ENCODE data around the gene MSRB3.

Gene MSRB3

DNA sequence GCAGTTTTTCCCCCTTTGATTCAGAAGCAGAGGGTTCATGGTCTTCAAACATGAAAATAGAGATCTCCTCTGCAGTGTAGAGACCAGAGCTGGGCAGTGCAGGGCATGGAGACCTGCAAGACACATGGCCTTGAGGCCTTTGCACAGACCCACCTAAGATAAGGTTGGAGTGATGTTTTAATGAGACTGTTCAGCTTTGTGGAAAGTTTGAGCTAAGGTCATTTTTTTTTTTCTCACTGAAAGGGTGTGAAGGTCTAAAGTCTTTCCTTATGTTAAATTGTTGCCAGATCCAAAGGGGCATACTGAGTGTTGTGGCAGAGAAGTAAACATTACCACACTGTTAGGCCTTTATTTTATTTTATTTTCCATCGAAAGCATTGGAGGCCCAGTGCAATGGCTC is 185.1 kb downstream of the MSRB3 start:
- TF ChIP-seq FOXP2 (optimal IDR thresholded peaks at IDR 0.05; ENCODE audit: borderline replicate concordance, extremely low read depth, extremely low read length, insufficient read depth) (no peak), SIN3A (IDR thresholded peaks at IDR 0.05; ENCODE audit: borderline replicate concordance, insufficient read depth, low read length) (no peak), TAF1 (IDR thresholded peaks at IDR 0.05; ENCODE audit: borderline replicate concordance, insufficient read depth, low read length) (no peak), POLR2AphosphoS5 (IDR thresholded peaks at IDR 0.05; ENCODE audit: low read depth, low read length) (no peak)
- TF ChIP-seq, protein P1, sequence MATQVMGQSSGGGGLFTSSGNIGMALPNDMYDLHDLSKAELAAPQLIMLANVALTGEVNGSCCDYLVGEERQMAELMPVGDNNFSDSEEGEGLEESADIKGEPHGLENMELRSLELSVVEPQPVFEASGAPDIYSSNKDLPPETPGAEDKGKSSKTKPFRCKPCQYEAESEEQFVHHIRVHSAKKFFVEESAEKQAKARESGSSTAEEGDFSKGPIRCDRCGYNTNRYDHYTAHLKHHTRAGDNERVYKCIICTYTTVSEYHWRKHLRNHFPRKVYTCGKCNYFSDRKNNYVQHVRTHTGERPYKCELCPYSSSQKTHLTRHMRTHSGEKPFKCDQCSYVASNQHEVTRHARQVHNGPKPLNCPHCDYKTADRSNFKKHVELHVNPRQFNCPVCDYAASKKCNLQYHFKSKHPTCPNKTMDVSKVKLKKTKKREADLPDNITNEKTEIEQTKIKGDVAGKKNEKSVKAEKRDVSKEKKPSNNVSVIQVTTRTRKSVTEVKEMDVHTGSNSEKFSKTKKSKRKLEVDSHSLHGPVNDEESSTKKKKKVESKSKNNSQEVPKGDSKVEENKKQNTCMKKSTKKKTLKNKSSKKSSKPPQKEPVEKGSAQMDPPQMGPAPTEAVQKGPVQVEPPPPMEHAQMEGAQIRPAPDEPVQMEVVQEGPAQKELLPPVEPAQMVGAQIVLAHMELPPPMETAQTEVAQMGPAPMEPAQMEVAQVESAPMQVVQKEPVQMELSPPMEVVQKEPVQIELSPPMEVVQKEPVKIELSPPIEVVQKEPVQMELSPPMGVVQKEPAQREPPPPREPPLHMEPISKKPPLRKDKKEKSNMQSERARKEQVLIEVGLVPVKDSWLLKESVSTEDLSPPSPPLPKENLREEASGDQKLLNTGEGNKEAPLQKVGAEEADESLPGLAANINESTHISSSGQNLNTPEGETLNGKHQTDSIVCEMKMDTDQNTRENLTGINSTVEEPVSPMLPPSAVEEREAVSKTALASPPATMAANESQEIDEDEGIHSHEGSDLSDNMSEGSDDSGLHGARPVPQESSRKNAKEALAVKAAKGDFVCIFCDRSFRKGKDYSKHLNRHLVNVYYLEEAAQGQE (IDR thresholded peaks at IDR 0.05; ENCODE audit: insufficient read depth in 1 of 2, low read depth in 2 of 2, low read length in 2 of 2), result no peak

DNA sequence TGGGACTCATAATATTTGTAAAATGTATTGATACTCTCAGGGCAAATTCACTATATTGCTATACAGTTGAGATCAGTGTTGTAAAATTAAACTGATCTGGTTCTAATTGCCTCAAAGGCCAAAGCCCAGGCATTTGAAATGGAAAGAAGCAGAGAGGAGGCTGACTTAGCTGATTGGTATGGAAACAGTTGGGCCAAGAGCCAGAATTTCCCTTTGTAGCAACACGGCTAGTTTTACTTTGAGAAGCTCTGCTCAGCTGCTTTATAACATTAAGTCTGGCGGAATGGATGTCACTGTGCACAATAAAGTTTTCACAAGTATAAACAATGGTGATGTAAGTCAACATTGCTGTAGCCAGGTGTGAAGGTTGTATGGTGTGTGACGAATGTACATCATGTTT is 186.4 kb downstream of the MSRB3 start:
- TF ChIP-seq SIN3A (IDR thresholded peaks at IDR 0.05; ENCODE audit: borderline replicate concordance, insufficient read depth, low read length) (no peak), POLR2AphosphoS5 (IDR thresholded peaks at IDR 0.05; ENCODE audit: low read depth, low read length) (no peak), FOXP2 (optimal IDR thresholded peaks at IDR 0.05; ENCODE audit: borderline replicate concordance, extremely low read depth, extremely low read length, insufficient read depth) (no peak), TAF1 (IDR thresholded peaks at IDR 0.05; ENCODE audit: borderline replicate concordance, insufficient read depth, low read length) (no peak)
- TF ChIP-seq, protein P1 (IDR thresholded peaks at IDR 0.05; ENCODE audit: insufficient read depth in 1 of 2, low read depth in 2 of 2, low read length in 2 of 2), result no peak

DNA sequence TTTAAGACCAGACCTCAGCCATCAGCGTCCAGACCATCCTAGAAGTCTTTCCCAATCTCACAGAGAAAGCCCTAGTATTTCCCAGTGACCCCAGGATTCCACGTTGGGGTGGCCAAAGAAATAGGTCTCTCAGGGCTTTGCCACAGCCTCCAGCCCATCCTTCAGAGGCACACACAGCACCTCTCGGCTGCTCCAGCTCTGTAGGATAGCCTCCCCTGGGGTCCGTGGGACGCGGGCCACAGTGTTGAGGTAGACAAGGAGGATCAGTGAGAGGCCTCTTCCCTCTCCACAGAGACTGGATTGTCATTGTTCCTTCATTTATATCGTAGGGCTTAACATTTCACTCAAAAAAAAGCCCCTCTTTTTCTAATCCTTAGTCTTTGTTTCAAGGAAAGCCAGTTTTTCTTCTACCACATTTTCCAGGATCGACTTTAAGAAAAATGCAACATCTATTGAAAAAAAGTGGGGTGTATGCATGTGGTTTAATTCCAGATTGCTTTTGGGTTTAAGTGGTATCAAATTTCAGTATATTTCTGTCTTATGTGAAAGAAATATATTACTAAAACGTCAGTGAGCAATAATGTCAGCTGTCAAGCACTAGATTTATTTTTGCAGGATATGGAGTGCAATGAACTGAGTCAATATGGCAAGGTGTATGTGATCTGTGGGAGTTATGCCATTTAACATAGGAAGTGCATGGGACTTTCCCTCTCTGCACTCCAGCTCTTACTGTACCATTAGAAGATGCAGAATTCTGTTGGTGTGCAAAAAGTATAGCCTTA is 187.5 kb downstream of the MSRB3 start:
- TF ChIP-seq, protein P1 (IDR thresholded peaks at IDR 0.05; ENCODE audit: insufficient read depth in 1 of 2, low read depth in 2 of 2, low read length in 2 of 2), result no peak
- TF ChIP-seq SIN3A (IDR thresholded peaks at IDR 0.05; ENCODE audit: borderline replicate concordance, insufficient read depth, low read length) (no peak), FOXP2 (optimal IDR thresholded peaks at IDR 0.05; ENCODE audit: borderline replicate concordance, extremely low read depth, extremely low read length, insufficient read depth) (no peak), POLR2AphosphoS5 (IDR thresholded peaks at IDR 0.05; ENCODE audit: low read depth, low read length) (no peak), TAF1 (IDR thresholded peaks at IDR 0.05; ENCODE audit: borderline replicate concordance, insufficient read depth, low read length) (no peak)

DNA sequence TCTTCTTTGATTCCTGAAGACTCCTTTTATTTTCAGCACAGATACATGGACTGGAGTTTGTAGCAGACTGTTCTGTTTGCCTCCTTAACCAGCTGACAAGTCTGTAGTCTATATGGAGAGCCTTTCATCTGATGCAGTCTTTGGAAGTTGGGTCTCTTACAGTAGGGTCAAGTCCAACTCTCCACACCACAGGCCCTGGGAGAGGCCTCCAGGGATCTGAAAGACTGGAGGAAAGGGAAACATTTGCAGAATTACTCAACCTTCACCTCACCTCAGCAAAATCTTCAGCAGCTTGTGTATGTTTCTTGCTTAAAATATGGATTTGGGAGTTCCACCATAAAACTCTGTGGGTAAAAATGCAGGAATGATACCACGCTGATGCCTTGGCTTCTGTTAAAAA is 188.4 kb downstream of the MSRB3 start:
- TF ChIP-seq, protein P1 (IDR thresholded peaks at IDR 0.05; ENCODE audit: insufficient read depth in 1 of 2, low read depth in 2 of 2, low read length in 2 of 2), result no peak
- TF ChIP-seq FOXP2 (optimal IDR thresholded peaks at IDR 0.05; ENCODE audit: borderline replicate concordance, extremely low read depth, extremely low read length, insufficient read depth), result no peak
